NCI-H2196 treated with DMSO at 0.1 percent for 48 hours (cell line): ENCODE results near the gene TMEM209.

Experiments
- DNase-seq: peaks from one replicate; lab custom pipeline; 2025; ENCODE audit not compliant: unreplicated experiment; lab: John Stamatoyannopoulos, UW

Gene TMEM209

GRCh38 chr7:130144312-130145171 is 60.7 kb downstream of the TMEM209 start:
- DNase-seq: no peak

- DNase-seq: no peak
Observed at GRCh38 chr7:130143986-130144311, 61.3 kb downstream of the TMEM209 start.

GRCh38 chr7:130143334-130143732 is 61.9 kb downstream of the TMEM209 start:
- no peak for DNase-seq

GRCh38 chr7:130142654-130143333 is 62.4 kb downstream of the TMEM209 start:
- no peak for DNase-seq

- no peak for DNase-seq
Observed at GRCh38 chr7:130141884-130142653, 63.1 kb downstream of the TMEM209 start.

- DNase-seq: no peak
Observed at GRCh38 chr7:130141161-130141883, 63.9 kb downstream of the TMEM209 start.

- no peak for DNase-seq
Observed at GRCh38 chr7:130140551-130141160, 64.5 kb downstream of the TMEM209 start.

- no peak for DNase-seq
Observed at GRCh38 chr7:130139193-130139960, 65.8 kb downstream of the TMEM209 start.

GRCh38 chr7:130137207-130137606 is 68.0 kb downstream of the TMEM209 start:
- no peak for DNase-seq

- DNase-seq: no peak
Observed at GRCh38 chr7:130136579-130137167, 68.5 kb downstream of the TMEM209 start.

- DNase-seq: no peak
Observed at GRCh38 chr7:130135208-130136205, 69.7 kb downstream of the TMEM209 start.

- no peak for DNase-seq
Observed at GRCh38 chr7:130134726-130135125, 70.5 kb downstream of the TMEM209 start.

- DNase-seq: no peak
Observed at GRCh38 chr7:130134106-130134636, 71.0 kb downstream of the TMEM209 start.

GRCh38 chr7:130133029-130133782 is 72.0 kb downstream of the TMEM209 start:
- DNase-seq: no peak

- DNase-seq: no peak
Observed at GRCh38 chr7:130131964-130132875, 73.0 kb downstream of the TMEM209 start.

GRCh38 chr7:130131191-130131834 is 73.9 kb downstream of the TMEM209 start:
- no peak for DNase-seq
